Nephron (organoid): Measurements from ENCODE around the gene IGF2BP2.
A peak's percentile ranks its signal among the peaks of the same experiment; 100 is the strongest.

Experiments used
- H3K27ac Mint-ChIP-seq, 3 experiments: 2 replicates each; pipeline ENCODE4 v1.8.0; 2020; ENCODE audit warnings: mixed read lengths in 3 of 3, mild to moderate bottlenecking in 2 of 3, moderate library complexity in 1 of 3
- H3K27me3 Mint-ChIP-seq: 2 replicates; pipeline ENCODE4 v1.8.0; 2021; ENCODE audit warnings: low read depth, mild to moderate bottlenecking, moderate library complexity, mixed read lengths
- H3K36me3 Mint-ChIP-seq: 2 replicates; pipeline ENCODE4 v1.8.0; 2020; ENCODE audit warnings: low read depth, mixed read lengths
- H3K4me1 Mint-ChIP-seq: 2 replicates; pipeline ENCODE4 v1.8.0; 2020; ENCODE audit warnings: mixed read lengths
- H3K4me3 Mint-ChIP-seq, 3 experiments: 2 replicates each; pipeline ENCODE4 v1.8.0; 2020; ENCODE audit warnings: mild to moderate bottlenecking in 3 of 3, mixed read lengths in 3 of 3, moderate library complexity in 2 of 3
- H3K9me3 Mint-ChIP-seq: 2 replicates; pipeline ENCODE4 v1.8.0; 2020; ENCODE audit warnings: mixed read lengths
- CTCF ChIP-seq, 3 experiments: fragments of 200-600 bp; sonication (generic); IDR thresholded peaks; one replicate each; pipeline ENCODE4 v1.5.0; 2021; ENCODE audit warnings: antibody characterized with exemption in 3 of 3; ENCODE audit not compliant: unreplicated experiment in 3 of 3

Gene IGF2BP2

GRCh38 chr3:185760550-185760949 lies 64.3 kb downstream of the IGF2BP2 start:
- H3K27me3 Mint-ChIP-seq, result no peaks in the 10 kb centered on the region
- H3K27ac Mint-ChIP-seq, result peak overlapping the region; percentile 1 to 73 (median 70)
- H3K4me3 Mint-ChIP-seq, result peak overlapping the region in 2 of 3 experiments; percentile 30 to 73
- peaks cover 77% of the 10 kb centered on the region for H3K4me1 Mint-ChIP-seq
- peaks cover 27% of the 10 kb centered on the region for H3K36me3 Mint-ChIP-seq
- peaks cover 6% of the 10 kb centered on the region for H3K9me3 Mint-ChIP-seq
- no peak for TF ChIP-seq CTCF (IDR thresholded peaks at IDR 0.05; ENCODE audit: unreplicated experiment in 3 of 3)

GRCh38 chr3:185760088-185760487 lies 64.8 kb downstream of the IGF2BP2 start:
- Mint-ChIP-seq H3K27ac (peak overlapping the region; percentile 1 to 73 (median 70)), H3K4me3 (peak overlapping the region in 1 of 3 experiments; percentile 73), H3K9me3 (peaks cover 6% of the 10 kb centered on the region), H3K36me3 (peaks cover 31% of the 10 kb centered on the region), H3K27me3 (no peaks in the 10 kb centered on the region), H3K4me1 (peaks cover 73% of the 10 kb centered on the region)
- no peak for TF ChIP-seq CTCF (IDR thresholded peaks at IDR 0.05; ENCODE audit: unreplicated experiment in 3 of 3)

- peaks cover 37% of the 10 kb centered on the region for H3K36me3 Mint-ChIP-seq
- H3K4me3 Mint-ChIP-seq, result no peak overlapping the region
- peaks cover 7% of the 10 kb centered on the region for H3K9me3 Mint-ChIP-seq
- TF ChIP-seq CTCF (IDR thresholded peaks at IDR 0.05; ENCODE audit: unreplicated experiment in 3 of 3), result no peak
- H3K4me1 Mint-ChIP-seq, result peaks cover 67% of the 10 kb centered on the region
- H3K27ac Mint-ChIP-seq, result peak overlapping the region in 1 of 3 experiments; percentile 1
- no peaks in the 10 kb centered on the region for H3K27me3 Mint-ChIP-seq
Measured at GRCh38 chr3:185759512-185759911, 65.3 kb downstream of the IGF2BP2 start.

GRCh38 chr3:185758912-185759311 lies 65.9 kb downstream of the IGF2BP2 start:
- H3K4me3 Mint-ChIP-seq, result no peak overlapping the region
- peaks cover 42% of the 10 kb centered on the region for H3K36me3 Mint-ChIP-seq
- H3K27me3 Mint-ChIP-seq, result no peaks in the 10 kb centered on the region
- H3K4me1 Mint-ChIP-seq, result peaks cover 61% of the 10 kb centered on the region
- peaks cover 9% of the 10 kb centered on the region for H3K9me3 Mint-ChIP-seq
- TF ChIP-seq CTCF (IDR thresholded peaks at IDR 0.05; ENCODE audit: unreplicated experiment in 3 of 3), result no peak
- no peak overlapping the region for H3K27ac Mint-ChIP-seq

GRCh38 chr3:185757176-185757575 lies 67.7 kb downstream of the IGF2BP2 start:
- Mint-ChIP-seq H3K9me3 (peaks cover 9% of the 10 kb centered on the region), H3K4me3 (no peak overlapping the region), H3K27ac (no peak overlapping the region), H3K36me3 (peaks cover 58% of the 10 kb centered on the region), H3K27me3 (no peaks in the 10 kb centered on the region), H3K4me1 (peaks cover 46% of the 10 kb centered on the region)
- no peak for TF ChIP-seq CTCF (IDR thresholded peaks at IDR 0.05; ENCODE audit: unreplicated experiment in 3 of 3)

GRCh38 chr3:185756477-185756876 lies 68.4 kb downstream of the IGF2BP2 start:
- no peak for TF ChIP-seq CTCF (IDR thresholded peaks at IDR 0.05; ENCODE audit: unreplicated experiment in 3 of 3)
- H3K4me1 Mint-ChIP-seq, result peaks cover 43% of the 10 kb centered on the region
- no peak overlapping the region for H3K4me3 Mint-ChIP-seq
- H3K36me3 Mint-ChIP-seq, result peaks cover 62% of the 10 kb centered on the region
- H3K27ac Mint-ChIP-seq, result no peak overlapping the region
- H3K9me3 Mint-ChIP-seq, result peaks cover 9% of the 10 kb centered on the region
- H3K27me3 Mint-ChIP-seq, result no peaks in the 10 kb centered on the region
